ENCODE data around the gene FAM174C.
A peak's percentile ranks its signal among the peaks of the same experiment; 100 is the strongest.

FAM174C gene

GRCh38 chr19:1260749-1261537 lies 14.4 kb upstream of the FAM174C start (continued):
- TF ChIP-seq INSM2 (tag by site-specific recombination; IDR thresholded peaks at IDR 0.05) (0 out of 2 replicates have a peak, but pooled peaks have one; percentile 22), ZNF140 (tag by site-specific recombination; IDR thresholded peaks at IDR 0.05) (no peak), PRDM4 (tag by site-specific recombination; IDR thresholded peaks at IDR 0.05) (no peak), REPIN1 (tag by site-specific recombination; IDR thresholded peaks at IDR 0.05; ENCODE audit: low read depth) (no peak), RBAK (tag by site-specific recombination; IDR thresholded peaks at IDR 0.05) (no peak), ZBTB20 (tag by site-specific recombination; IDR thresholded peaks at IDR 0.05) (peak; percentile 65), ZNF302 (tag by site-specific recombination; IDR thresholded peaks at IDR 0.05; ENCODE audit: low read depth) (no peak), ZNF501 (tag by site-specific recombination; IDR thresholded peaks at IDR 0.05) (no peak), GLI4 (tag by site-specific recombination; IDR thresholded peaks at IDR 0.05) (no peak), ZNF174 (tag by site-specific recombination; IDR thresholded peaks at IDR 0.05) (no peak), ZNF571 (tag by site-specific recombination; IDR thresholded peaks at IDR 0.05) (no peak), ZIC2 (tag by site-specific recombination; IDR thresholded peaks at IDR 0.05) (peak; percentile 6; the same call in 1 of the 2 replicates), ZNF366 (tag by site-specific recombination; conservative IDR thresholded peaks at IDR 0.05) (no peak), FEZF1 (tag by site-specific recombination; IDR thresholded peaks at IDR 0.05) (no peak), ZNF391 (tag by site-specific recombination; IDR thresholded peaks at IDR 0.05; ENCODE audit: borderline replicate concordance, low read depth) (no peak), ZNF518A (tag by site-specific recombination; conservative IDR thresholded peaks at IDR 0.05; ENCODE audit: low read depth) (no peak), ZNF707 (tag by site-specific recombination; IDR thresholded peaks at IDR 0.05) (no peak), ZSCAN4 (tag by site-specific recombination; IDR thresholded peaks at IDR 0.05) (no peak), ZFP3 (tag by site-specific recombination; IDR thresholded peaks at IDR 0.05; ENCODE audit: low read depth) (peak; percentile 80; the same call in 1 of the 2 replicates), ZNF555 (tag by site-specific recombination; conservative IDR thresholded peaks at IDR 0.05) (no peak), ZNF639 (tag by site-specific recombination; IDR thresholded peaks at IDR 0.05) (no peak), KLF10 (tag by site-specific recombination; IDR thresholded peaks at IDR 0.05) (peak; percentile 93), ZNF214 (tag by site-specific recombination; IDR thresholded peaks at IDR 0.05; ENCODE audit: borderline replicate concordance) (no peak), SALL2 (tag by site-specific recombination; IDR thresholded peaks at IDR 0.05; ENCODE audit: borderline replicate concordance) (no peak)
- TF ChIP-seq, protein P1, sequence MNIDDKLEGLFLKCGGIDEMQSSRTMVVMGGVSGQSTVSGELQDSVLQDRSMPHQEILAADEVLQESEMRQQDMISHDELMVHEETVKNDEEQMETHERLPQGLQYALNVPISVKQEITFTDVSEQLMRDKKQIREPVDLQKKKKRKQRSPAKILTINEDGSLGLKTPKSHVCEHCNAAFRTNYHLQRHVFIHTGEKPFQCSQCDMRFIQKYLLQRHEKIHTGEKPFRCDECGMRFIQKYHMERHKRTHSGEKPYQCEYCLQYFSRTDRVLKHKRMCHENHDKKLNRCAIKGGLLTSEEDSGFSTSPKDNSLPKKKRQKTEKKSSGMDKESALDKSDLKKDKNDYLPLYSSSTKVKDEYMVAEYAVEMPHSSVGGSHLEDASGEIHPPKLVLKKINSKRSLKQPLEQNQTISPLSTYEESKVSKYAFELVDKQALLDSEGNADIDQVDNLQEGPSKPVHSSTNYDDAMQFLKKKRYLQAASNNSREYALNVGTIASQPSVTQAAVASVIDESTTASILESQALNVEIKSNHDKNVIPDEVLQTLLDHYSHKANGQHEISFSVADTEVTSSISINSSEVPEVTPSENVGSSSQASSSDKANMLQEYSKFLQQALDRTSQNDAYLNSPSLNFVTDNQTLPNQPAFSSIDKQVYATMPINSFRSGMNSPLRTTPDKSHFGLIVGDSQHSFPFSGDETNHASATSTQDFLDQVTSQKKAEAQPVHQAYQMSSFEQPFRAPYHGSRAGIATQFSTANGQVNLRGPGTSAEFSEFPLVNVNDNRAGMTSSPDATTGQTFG (tag by site-specific recombination; IDR thresholded peaks at IDR 0.05; ENCODE audit: borderline replicate concordance) = no peak
